GM23338 (cell line): ENCODE data around the gene ANTXR1. TPM values are rescaled to one million over a fixed set of nuclear protein-coding genes. Genes with fewer than 3 reads are reported as not detected.

ENCODE experiments used
- ATAC-seq: fragments of 200-7000 bp; cut with Tn5 transposase; 3 replicates; pipeline ENCODE4 v1.9.1; 2020
- DNase-seq: peaks from one replicate; pipeline ENCODE4 v3.0.0-alpha.2; 2015; ENCODE audit warnings: low spot score
- H2AFZ ChIP-seq: fragments of 200-600 bp; sonication (generic); 2 replicates; pipeline ENCODE4 v1.8.0; 2016; ENCODE audit warnings: antibody characterized with exemption, mild to moderate bottlenecking, moderate library complexity
- H3F3A ChIP-seq: fragments of 200-600 bp; sonication (generic); replicated peaks from 2 replicates; pipeline ENCODE4 v1.8.0; 2017; ENCODE audit warnings: antibody characterized with exemption, mixed run types, low read depth
- H3K27ac ChIP-seq: fragments of 200-600 bp; sonication (generic); 2 replicates; pipeline ENCODE4 v1.6.1; 2016; ENCODE audit warnings: low read depth
- H3K27me3 ChIP-seq: fragments of 200-600 bp; sonication (generic); 2 replicates; pipeline ENCODE4 v1.8.0; 2016; ENCODE audit warnings: mild to moderate bottlenecking, mixed run types, moderate library complexity; ENCODE audit not compliant: insufficient read depth
- H3K36me3 ChIP-seq: fragments of 200-600 bp; sonication (generic); 2 replicates; pipeline ENCODE4 v1.8.0; 2016; ENCODE audit warnings: mild to moderate bottlenecking; ENCODE audit not compliant: insufficient read depth
- H3K4me1 ChIP-seq: fragments of 200-600 bp; sonication (generic); 2 replicates; pipeline ENCODE4 v1.8.0; 2016; ENCODE audit warnings: mild to moderate bottlenecking, moderate library complexity; ENCODE audit not compliant: insufficient read depth
- H3K4me2 ChIP-seq: fragments of 200-600 bp; sonication (generic); 2 replicates; pipeline ENCODE4 v1.7.1; 2017; ENCODE audit warnings: mixed run types
- H3K4me3 ChIP-seq: fragments of 200-600 bp; sonication (generic); 2 replicates; pipeline ENCODE4 v1.6.1; 2016; ENCODE audit warnings: mixed run types
- H3K79me2 ChIP-seq: fragments of 200-600 bp; sonication (generic); replicated peaks from 2 replicates; pipeline ENCODE4 v1.8.0; 2017; ENCODE audit warnings: mild to moderate bottlenecking; ENCODE audit not compliant: insufficient read depth
- H3K9me2 ChIP-seq: fragments of 200-600 bp; sonication (generic); 2 replicates; pipeline ENCODE4 v1.8.0; 2017; ENCODE audit not compliant: insufficient read depth
- H4K20me1 ChIP-seq: fragments of 200-600 bp; sonication (generic); replicated peaks from 2 replicates; pipeline ENCODE4 v1.8.0; 2017; ENCODE audit warnings: mild to moderate bottlenecking; ENCODE audit not compliant: insufficient read depth
- H3K27ac Mint-ChIP-seq: 2 replicates; pipeline ENCODE4 v1.8.0; 2020; ENCODE audit warnings: inconsistent platforms, mild to moderate bottlenecking, moderate library complexity, mixed read lengths
- H3K27me3 Mint-ChIP-seq: 3 replicates; pipeline ENCODE4 v1.8.0; 2022; ENCODE audit warnings: low read depth, mild to moderate bottlenecking, moderate library complexity, mixed read lengths, inconsistent platforms; ENCODE audit not compliant: insufficient read depth, poor library complexity
- H3K36me3 Mint-ChIP-seq: 3 replicates; pipeline ENCODE4 v1.8.0; 2021; ENCODE audit warnings: low read depth, mild to moderate bottlenecking, inconsistent platforms, moderate library complexity, mixed read lengths
- H3K4me1 Mint-ChIP-seq: 3 replicates; pipeline ENCODE4 v1.8.0; 2020; ENCODE audit warnings: mild to moderate bottlenecking, inconsistent platforms, mixed read lengths
- H3K4me3 Mint-ChIP-seq: 3 replicates; pipeline ENCODE4 v1.8.0; 2021; ENCODE audit warnings: moderate library complexity, mild to moderate bottlenecking, inconsistent platforms, mixed read lengths
- H3K9me3 Mint-ChIP-seq: 3 replicates; pipeline ENCODE4 v1.8.0; 2020; ENCODE audit warnings: moderate library complexity, mild to moderate bottlenecking, inconsistent platforms, mixed read lengths
- CREB1 ChIP-seq: fragments of 250-450 bp; sonication (Bioruptor Pico); IDR thresholded peaks from 2 replicates; pipeline ENCODE4 v1.5.0; 2020; ENCODE audit warnings: low read depth, mild to moderate bottlenecking, moderate library complexity
- EZH2 ChIP-seq: fragments of 200-600 bp; sonication (generic); IDR thresholded peaks from one replicate; pipeline ENCODE4 v1.8.0; 2017; ENCODE audit warnings: antibody characterized with exemption, mild to moderate bottlenecking, low read depth; ENCODE audit not compliant: unreplicated experiment
- JUNB ChIP-seq: IDR thresholded peaks from one replicate; pipeline ENCODE4 v1.6.1; 2016; ENCODE audit warnings: antibody characterized with exemption; ENCODE audit not compliant: unreplicated experiment
- NANOG ChIP-seq: IDR thresholded peaks from 2 replicates; pipeline ENCODE4 v1.6.1; 2016; ENCODE audit warnings: antibody characterized with exemption, borderline replicate concordance
- POLR2AphosphoS5 ChIP-seq: IDR thresholded peaks from 2 replicates; pipeline ENCODE4 v1.6.1; 2016; ENCODE audit warnings: antibody characterized with exemption, low read depth
- REST ChIP-seq: IDR thresholded peaks from one replicate; pipeline ENCODE4 v1.6.1; 2018; ENCODE audit warnings: antibody characterized with exemption; ENCODE audit not compliant: unreplicated experiment
- STAT1 ChIP-seq: IDR thresholded peaks from one replicate; pipeline ENCODE4 v1.6.1; 2016; ENCODE audit warnings: antibody characterized with exemption; ENCODE audit not compliant: unreplicated experiment
- ZNF331 ChIP-seq: fragments of 250-450 bp; sonication (Bioruptor Pico); IDR thresholded peaks from 2 replicates; pipeline ENCODE4 v1.5.0; 2020; ENCODE audit warnings: low read depth, mild to moderate bottlenecking, moderate library complexity
- ZNF462 ChIP-seq: fragments of 250-450 bp; sonication (Bioruptor Pico); IDR thresholded peaks from 2 replicates; pipeline ENCODE4 v1.5.0; 2020; ENCODE audit warnings: mild to moderate bottlenecking, moderate library complexity
- polyA plus RNA-seq: library from polyadenylated mRNA; unstranded; fragments of >200 nt; fragmentation: Nextera tagmentation; extraction: Ambion mirVana; gene quantifications from 2 replicates; pipeline ENCODE4 v1.2.1, GENCODE V29; 2016
- total RNA-seq: library from RNA; depleted of rRNA; stranded (reverse); fragments of >200 nt; shearing (Covaris generic); gene quantifications from 2 replicates; pipeline ENCODE4 v1.2.3, GENCODE V29; 2014
- TF ChIP-seq, protein P1 (sequence below), 2 experiments: fragments of 200-600 bp in 1 of 2; sonication (generic) in 1 of 2; conservative IDR thresholded peaks; 2 replicates each; pipeline versions ENCODE4 v1.5.1 to v1.6.1; 2016 to 2017; ENCODE audit warnings: antibody characterized with exemption in 2 of 2, low read depth in 2 of 2, mild to moderate bottlenecking in 2 of 2, moderate library complexity in 1 of 2
- TF ChIP-seq, protein P2 (sequence below): IDR thresholded peaks from 2 replicates; pipeline ENCODE4 v1.6.1; 2016; ENCODE audit warnings: antibody characterized with exemption

Gene ANTXR1
- total and polyA plus RNA-seq, 2 experiments from 2014 or later: 16.1 to 23.1 TPM

DNA sequence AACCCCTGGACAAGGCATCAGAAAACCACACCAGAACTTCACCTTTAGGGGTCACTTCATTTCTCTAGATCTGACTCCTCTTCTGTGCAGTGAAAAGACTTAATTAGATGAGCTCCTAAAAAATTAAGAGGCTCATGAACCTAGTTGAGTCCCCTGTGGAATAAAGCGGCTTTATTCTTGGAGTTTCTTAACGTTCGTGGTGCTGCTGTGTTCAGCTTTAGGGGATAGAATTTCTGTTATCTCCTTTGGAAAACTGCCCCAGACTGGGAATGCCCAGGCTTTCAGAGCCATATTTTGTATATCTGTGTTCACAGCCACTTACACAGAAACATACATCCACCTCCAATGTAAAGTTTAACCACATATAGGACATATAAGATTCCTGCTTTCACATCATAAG is 165.8 kb downstream of the ANTXR1 start:
- Histone ChIP-seq H4K20me1 (no peaks in the 10 kb centered on the region), H3K27me3 (no peaks in the 10 kb centered on the region), H3K79me2 (no peaks in the 10 kb centered on the region), H3F3A (0 out of 2 replicates have a peak, but pooled peaks cover 5% of the 10 kb centered on the region), H2AFZ (no peak overlapping the region), H3K4me1 (peaks cover 23% of the 10 kb centered on the region), H3K36me3 (no peaks in the 10 kb centered on the region), H3K9me2 (no peaks in the 10 kb centered on the region), H3K27ac (peak overlapping the region; percentile 13; the same call in 1 of the 2 replicates), H3K4me2 (peak overlapping the region; percentile 62), H3K4me3 (peak overlapping the region; percentile 40; the same call in 1 of the 2 replicates)
- no peaks in the 10 kb centered on the region for H3K9me3 Mint-ChIP-seq
- no peak overlapping the region for H3K27ac Mint-ChIP-seq
- H3K4me1 Mint-ChIP-seq: peaks cover 21% of the 10 kb centered on the region
- H3K4me3 Mint-ChIP-seq: no peak overlapping the region
- ATAC-seq (no peak), DNase-seq (no peak)
- TF ChIP-seq ZNF462: no peak
- no peak for TF ChIP-seq EZH2
- no peak for TF ChIP-seq POLR2AphosphoS5
- TF ChIP-seq, protein P1, sequence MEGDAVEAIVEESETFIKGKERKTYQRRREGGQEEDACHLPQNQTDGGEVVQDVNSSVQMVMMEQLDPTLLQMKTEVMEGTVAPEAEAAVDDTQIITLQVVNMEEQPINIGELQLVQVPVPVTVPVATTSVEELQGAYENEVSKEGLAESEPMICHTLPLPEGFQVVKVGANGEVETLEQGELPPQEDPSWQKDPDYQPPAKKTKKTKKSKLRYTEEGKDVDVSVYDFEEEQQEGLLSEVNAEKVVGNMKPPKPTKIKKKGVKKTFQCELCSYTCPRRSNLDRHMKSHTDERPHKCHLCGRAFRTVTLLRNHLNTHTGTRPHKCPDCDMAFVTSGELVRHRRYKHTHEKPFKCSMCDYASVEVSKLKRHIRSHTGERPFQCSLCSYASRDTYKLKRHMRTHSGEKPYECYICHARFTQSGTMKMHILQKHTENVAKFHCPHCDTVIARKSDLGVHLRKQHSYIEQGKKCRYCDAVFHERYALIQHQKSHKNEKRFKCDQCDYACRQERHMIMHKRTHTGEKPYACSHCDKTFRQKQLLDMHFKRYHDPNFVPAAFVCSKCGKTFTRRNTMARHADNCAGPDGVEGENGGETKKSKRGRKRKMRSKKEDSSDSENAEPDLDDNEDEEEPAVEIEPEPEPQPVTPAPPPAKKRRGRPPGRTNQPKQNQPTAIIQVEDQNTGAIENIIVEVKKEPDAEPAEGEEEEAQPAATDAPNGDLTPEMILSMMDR (conservative IDR thresholded peaks at IDR 0.05; ENCODE audit: low read depth in 2 of 2): no peak
- no peak for TF ChIP-seq STAT1
- TF ChIP-seq CREB1: no peak
- TF ChIP-seq ZNF331 (CRISPR knock-in tag): no peak
- TF ChIP-seq NANOG: no peak
- no peak for TF ChIP-seq JUNB
- TF ChIP-seq, protein P2, sequence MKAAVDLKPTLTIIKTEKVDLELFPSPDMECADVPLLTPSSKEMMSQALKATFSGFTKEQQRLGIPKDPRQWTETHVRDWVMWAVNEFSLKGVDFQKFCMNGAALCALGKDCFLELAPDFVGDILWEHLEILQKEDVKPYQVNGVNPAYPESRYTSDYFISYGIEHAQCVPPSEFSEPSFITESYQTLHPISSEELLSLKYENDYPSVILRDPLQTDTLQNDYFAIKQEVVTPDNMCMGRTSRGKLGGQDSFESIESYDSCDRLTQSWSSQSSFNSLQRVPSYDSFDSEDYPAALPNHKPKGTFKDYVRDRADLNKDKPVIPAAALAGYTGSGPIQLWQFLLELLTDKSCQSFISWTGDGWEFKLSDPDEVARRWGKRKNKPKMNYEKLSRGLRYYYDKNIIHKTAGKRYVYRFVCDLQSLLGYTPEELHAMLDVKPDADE: no peak
- no peak for TF ChIP-seq REST
- peaks cover 5% of the 10 kb centered on the region for H3K27me3 Mint-ChIP-seq
- peaks cover 18% of the 10 kb centered on the region; the same call in 2 of the 3 replicates for H3K36me3 Mint-ChIP-seq
